NCI-H748 (cell line): Measurements from ENCODE around the gene PPIF.
"Not testable (repeated sequence)": the region's sequence is repeated elsewhere in the genome, so short reads cannot be mapped to it uniquely, and the experiment has no call there.

Experiments
- DNase-seq: peaks from one replicate; lab custom pipeline; 2025; ENCODE audit not compliant: unreplicated experiment; lab: John Stamatoyannopoulos, UW

Gene PPIF

DNA sequence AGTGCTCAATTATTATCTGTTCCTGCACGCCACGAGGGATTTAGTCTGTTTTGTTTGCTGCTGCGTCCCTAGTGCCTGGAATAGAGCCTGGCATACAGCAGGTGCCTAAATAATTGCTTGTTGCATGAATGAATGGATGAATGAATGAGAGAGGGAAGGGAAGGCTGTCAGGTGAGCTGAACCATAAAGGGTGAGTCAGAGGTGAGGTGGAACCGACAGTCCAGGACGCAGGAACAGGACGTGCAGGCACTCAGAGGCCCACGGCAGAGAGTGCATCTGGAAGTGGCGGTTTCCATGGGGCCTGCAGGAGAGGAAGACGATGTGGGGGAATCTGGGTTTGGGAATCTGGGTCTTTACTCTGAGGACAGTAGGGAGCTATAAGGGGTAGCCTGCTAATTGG is 17.7 kb upstream of the PPIF start:
- DNase-seq = no peak

DNA sequence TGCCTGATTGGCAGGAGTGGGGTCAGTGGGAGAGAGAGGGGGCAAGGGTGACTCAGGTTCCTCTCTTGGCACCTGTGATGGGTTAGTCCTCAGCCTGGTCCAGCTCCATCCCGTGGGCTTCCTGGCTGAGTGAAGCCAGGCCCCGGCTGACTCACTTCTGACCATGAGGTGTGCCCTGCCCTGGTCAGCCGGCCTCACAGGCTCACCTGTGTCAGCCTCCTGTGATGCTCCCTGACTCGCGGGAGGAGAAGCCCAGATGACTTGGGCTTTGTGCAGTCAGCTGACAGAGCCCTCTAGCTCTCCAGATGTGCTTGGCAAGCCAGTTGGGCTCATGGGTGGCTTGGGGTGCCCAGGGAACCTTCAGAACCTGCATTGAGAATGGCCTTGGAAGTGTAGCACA is 16.0 kb upstream of the PPIF start:
- DNase-seq = no peak

DNA sequence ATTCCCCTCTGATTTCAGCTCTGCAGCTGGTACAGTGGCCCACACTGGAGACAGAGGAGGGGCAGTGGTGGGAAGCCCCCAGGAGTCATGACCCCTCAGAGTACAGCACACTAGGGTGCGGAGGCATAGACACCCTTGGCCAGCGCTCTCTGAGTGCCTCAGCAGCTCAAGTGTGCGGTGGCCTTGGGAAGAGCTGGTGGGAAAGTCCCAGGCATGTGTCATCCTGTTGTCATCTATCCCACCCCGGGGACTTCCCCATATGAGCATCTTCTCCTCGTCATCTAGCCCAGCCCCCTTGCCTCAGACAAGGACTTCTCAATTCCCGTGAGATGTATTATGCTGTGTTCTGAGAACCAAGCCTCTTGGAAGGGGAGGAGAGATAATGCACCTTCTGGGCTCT is 15.6 kb upstream of the PPIF start:
- DNase-seq = no peak

DNA sequence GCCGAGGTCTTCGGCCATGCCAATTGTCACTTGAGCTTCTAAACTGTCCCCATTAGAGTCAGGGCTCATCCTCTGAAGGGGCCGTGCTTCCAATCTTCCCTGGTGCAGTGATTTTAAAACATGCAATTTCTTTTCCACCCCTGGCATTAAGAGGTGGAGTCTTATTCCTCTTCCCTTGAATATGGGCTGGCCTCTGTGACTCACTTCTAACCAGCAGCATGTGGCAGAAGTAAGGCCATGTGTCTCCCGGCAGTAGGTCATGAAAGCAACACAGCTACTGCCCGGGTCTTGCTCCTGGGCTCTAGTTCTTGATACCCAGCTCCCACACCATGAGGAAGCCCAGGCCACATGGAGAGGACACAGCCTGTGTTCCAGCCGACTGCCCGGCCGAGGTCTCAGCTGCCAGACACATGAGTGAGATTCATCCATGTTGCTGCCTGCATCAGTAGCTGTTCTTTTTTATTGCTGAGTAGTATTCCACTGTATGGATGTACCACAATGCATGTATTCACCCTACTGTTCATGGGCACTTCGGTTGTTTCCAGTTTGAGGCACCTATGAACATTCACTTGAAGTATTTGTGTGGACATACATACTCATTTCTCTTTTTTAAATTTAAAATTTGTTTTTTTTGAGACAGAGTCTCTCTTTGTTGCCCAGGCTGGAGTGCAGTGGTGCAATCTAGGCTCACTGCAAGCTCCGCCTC is 14.5 kb upstream of the PPIF start:
- DNase-seq = not testable (repeated sequence)

DNA sequence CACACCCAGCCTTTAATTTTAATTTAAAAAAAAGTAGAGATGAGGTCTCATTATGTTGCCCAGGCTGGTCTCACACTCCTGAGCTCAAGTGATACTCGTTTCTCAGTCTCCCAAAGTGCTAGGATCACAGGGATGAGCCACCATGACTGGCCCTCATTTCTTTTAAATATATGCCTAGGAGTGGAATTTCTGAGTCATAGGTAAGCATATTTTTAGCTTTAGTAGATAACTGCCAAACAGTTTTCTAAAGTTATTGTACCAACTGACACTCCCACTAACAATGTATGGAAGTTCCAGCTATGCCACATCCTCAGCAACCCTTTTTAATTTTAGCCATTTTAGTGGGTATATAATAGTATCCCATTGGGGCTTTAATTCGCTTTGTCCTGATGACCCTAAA is 13.8 kb upstream of the PPIF start:
- no peak for DNase-seq

DNA sequence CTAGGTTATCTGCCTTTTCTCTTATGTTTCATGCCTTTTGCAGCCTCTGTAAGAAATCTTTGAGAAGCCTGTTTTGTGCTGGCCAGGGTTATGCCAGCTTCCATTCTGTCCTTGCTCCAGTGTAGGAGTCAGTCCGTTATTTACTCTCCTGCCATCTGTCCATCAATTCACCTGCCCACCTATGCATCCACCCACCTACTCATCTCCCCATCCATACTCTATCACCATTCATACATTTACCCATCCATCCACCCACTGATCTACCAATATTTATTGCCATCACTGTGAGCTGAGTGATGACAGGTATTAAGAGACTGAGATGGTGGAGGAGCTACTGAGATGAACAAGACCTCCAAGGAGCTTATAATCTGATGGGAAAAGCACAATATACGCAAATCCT is 12.7 kb upstream of the PPIF start:
- no peak for DNase-seq

DNA sequence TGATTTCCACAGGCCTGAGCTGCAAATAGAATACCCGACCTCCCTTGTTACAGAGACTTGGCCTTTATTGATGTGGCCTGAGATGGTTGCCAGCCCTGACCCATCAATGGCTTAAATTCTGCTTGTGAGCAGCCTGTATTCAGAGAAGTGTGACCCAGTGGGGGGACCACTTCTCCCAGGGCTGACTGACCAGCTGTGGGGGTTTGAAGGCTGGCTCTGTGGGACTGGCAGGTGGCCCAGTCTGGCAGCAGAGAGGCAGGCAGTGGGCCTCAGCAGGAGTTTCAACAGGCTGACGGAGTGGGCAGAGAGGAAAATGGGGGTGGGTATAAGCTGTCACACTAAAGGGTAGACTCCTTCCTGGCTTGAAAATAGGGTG is 12.2 kb upstream of the PPIF start:
- DNase-seq = no peak

DNA sequence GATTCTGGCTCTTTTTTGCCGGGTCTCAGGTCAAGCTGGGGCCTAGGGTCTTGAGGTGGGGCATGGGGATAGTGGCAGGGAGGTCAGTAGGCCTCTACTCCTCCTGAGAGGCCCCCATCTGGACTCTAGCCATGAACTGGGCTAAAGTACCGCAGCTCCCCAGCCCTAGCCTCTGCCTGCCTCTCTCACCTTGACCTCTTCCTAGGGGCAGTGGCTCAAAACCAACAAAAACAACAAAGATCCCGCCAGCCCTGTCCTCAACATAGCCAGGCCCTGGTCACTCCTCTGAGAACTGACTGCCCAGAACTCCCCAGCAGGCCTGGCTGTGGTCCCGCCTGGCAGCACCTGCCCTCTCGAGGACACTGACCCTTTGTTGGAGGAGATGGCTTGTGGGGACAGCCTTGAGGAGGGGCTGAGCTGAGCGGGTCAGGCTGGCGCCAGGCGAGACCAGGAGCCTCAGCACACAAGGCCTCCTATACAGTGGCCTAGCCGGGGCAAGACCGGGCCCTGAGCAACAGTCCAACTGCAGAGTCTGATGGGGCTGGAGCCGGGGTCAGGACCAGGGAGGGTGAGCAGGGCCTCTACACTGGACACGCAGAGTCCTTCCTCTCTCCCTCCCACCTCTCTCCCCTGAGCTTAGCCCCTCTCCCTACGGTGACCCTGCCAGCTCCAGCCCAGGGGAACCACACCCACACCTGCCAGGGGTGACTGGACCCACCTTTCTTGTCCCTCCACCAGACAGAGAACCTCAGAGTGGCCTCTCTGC is 11.6 kb upstream of the PPIF start:
- no peak for DNase-seq

DNA sequence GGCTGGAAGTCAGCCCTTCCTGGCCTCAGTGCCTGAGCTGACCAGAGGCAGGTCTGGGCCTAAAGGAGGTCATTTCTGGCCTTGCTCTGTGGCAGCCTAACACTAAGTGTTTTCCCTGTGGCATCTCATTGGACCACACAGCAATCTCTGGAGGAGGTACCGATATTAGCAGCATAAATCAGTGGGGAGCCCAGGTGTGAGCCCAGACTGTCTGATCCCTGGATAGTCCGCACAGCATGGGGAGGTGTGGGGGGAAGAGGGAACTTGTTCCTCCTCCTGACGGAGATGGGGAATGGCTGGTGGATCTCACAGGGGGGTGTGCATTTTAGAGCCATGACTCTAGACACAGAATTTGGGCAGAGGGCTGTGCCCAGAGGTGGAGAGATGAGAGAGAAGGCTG is 11.0 kb upstream of the PPIF start:
- DNase-seq = no peak

DNA sequence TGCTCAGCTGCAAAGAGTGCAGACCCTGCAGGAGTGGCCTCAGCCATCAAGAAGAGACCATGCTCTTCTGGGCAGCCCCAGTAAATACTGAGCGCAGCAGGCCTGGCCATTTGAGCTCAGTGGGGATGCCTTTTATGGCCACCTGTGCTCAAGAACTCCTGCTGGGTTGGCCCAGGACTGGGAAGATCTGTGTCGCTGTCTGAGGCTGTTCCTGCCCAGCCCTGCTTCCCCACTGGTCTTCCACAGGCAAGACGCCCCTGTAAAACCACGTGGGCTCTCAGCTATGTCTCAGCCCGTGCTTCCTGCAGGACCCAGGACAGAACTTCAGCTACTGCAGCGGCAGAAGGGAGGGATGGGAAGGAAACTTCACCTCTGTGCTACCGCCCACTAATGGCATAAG is 10.5 kb upstream of the PPIF start:
- DNase-seq = no peak

DNA sequence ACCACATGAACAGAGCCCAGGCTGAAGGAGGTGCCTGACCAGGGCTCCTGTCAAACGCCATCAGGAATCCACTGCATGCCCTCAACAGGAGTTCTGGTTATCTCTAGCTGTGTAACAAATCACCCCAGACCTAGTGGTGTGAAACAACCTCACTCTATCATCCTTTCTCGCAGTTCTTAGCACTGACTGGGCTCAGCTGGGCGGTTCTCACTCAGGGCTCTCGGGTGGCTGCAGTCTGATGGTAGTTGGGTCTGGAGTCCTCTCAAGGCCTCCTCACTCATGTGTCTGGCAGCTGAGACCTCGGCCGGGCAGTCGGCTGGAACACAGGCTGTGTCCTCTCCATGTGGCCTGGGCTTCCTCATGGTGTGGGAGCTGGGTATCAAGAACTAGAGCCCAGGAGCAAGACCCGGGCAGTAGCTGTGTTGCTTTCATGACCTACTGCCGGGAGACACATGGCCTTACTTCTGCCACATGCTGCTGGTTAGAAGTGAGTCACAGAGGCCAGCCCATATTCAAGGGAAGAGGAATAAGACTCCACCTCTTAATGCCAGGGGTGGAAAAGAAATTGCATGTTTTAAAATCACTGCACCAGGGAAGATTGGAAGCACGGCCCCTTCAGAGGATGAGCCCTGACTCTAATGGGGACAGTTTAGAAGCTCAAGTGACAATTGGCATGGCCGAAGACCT is 9.3 kb upstream of the PPIF start:
- DNase-seq = not testable (repeated sequence)

DNA sequence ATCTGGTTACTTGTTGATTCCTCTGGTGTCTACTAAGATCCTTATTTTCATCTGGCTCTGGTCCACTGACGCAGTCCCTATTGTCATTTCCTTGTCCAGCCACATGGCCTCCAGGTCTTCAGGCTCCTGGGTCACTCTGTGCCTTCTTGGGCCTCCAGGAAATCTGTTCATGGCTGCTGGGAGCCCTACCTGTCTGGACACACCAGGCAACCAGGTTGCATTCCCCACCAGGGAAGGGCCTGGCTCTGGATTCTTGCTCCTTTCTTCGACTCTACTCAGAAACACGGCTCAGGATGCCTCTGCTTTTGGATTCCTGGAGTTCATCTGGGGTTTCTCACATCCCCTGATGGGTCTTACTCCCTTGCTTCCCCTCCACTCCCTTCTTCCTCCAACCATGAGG is 8.0 kb upstream of the PPIF start:
- no peak for DNase-seq

DNA sequence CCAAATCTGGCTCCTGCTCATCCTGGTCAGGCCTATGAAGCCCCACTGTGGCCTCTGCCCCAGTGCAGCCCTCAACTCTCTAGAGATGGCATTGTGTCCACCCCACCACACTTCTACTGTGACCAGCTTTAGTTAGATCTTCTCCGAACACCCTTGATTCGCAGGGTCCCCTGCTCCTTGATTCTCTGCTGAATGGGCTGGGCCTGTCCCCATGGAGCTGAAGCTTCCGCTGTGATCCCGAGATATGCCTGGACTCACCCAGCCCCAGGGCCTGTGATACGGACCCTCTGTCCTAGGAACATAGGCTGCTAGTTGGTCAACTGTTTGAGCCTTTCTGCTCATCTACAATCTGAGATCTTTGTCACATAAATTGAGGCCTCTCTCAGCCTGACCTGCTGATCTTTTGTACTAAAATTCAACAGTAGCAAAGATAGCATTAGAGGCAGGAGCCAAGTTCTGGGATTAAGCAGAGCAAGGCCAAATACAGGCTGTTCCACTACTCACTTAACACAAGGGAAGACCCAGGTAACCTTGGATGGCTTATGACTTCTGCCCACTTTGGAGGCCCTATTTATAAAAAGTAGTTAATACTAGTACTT is 6.5 kb upstream of the PPIF start:
- no peak for DNase-seq

DNA sequence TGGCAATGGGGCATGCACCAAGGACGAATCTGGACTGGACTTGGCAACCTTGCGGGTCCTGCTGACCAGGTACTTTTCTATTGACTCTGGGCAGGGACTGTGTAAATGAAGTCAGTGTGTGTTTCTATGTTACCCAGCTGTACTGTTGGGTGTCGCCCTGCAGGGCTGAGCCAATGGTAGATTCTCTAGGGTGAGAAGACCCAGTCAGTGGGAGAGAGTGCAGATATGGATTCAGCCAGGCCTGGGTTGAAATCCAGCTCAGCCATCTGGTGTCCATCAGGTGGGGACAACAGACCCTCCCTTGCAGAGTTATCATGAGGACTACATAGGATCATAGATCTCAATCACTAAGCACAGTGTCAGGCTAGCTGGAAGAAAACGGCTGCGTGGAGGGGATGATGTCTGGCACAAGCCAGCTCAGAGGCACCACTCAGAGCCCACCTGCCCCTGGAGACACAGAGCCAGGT is 4.9 kb upstream of the PPIF start:
- no peak for DNase-seq

DNA sequence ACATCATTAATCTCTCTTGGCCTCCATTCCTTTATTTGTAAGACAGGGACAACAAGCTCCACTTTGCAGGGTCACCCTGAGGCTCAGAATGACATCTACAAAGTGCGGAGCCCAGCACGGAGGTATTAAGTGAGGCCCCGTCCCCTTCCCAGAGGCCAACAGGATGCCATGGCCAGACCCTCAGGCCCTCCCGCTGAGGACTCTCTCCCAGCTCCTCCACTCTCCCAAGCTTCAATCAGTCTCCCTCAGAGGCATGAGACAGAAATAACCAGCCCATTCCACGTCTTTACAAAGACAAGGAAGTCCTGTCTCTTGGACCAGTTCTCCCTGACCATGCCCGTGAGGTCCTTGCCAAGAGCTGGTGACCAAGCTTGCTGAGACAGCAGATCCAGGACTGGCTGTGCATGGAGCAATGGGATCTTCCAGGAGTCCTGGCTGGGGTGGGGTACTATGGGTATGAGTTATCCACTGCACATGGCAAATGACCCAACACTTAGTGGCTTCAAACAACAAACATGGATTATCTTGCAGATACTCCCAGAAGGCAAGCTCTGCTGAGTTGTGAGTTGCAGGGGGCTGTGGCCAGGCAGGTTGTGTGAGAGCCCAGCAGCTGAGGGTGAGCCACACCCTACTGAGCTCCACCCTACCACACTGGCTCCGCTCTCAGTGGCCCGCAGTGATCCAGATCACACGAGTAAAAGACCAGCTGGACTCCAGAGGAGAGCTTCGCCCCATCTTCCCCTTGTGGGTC is 4.3 kb upstream of the PPIF start:
- DNase-seq = no peak

DNA sequence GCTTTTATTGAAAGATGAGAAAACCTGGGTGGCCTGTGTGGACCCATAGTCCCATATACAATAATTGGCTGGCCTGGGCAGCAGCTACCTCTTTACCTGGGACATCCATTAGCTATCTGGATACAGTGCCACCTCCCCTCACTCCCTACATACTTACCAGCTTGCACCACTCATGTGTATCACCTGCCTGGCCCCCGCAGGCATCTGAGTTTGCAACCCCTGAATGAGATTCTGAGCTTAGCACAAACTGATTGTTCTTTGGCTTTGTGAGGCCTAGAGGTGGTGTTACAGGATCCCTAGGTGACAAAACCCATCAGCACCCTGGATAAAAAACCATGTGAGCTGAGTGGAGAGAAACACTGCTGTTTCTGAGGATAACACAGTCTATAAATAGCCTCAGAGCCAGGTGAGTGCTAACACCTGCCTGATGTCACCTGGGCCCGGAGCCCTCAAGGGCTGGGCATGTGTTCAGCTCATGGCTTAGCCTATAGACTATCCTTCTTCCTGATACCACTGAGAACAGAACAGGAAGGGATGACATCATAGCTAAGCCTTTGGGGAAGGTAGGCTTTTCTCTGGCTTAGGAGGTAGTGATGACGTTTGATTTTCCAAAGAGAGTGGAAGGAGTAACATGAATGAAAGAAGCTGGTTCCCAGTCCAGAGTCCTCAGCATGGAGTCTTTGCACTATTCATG is 2.6 kb upstream of the PPIF start:
- DNase-seq = peak; percentile 45

DNA sequence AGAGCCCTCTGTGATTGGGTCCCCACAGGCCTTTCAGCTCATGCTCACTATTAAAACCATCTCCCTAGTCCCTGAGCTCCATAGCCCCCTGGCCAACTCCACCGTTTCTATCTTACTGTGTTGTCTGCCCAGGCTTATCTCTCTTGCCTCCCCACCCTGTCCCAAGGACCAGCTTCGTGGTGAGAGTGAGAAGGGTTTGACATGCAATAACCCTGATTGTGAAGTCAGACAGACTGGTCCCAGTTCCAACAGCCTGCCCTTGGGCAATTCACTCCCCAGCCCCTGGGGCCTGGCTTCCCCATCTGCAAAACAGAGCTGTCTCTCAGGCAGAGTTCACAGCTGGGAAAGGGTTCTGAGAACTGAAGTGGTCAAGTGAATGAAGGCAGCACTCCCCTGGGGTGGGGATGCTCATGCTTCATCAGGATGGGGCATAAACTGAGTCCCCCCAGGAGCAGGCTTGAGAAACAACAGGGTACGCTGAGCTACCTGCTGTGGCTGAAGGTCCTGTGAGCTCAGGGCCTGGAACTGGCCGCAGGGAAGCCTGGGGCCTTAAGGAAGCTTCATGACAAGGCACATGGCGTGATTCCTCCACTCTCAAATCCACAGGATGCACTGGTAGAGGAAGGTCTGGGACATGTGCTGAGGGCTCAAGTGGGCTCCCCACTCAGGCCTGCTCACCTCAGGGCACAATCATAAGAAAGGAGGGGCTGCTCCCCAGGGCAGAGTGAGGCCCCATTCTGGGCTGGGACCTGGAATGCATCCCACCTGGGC is 1.8 kb upstream of the PPIF start:
- DNase-seq = no peak

DNA sequence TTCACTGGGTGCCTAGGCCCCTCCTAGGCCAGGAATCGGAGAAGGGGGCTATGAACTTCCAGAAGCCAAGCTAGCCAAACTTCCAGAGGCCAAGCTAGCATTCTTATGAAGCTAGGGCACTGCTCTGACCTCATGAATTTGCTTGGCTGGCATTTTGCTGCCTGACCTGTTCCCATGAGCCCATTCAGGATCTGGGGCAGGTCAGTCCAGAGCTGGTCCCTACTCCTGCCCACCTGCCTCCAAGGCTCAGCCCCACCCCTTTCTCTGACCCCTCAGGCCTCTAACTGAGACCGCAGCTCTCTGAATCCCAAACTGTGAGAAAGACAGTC is 1.3 kb upstream of the PPIF start:
- no peak for DNase-seq

DNA sequence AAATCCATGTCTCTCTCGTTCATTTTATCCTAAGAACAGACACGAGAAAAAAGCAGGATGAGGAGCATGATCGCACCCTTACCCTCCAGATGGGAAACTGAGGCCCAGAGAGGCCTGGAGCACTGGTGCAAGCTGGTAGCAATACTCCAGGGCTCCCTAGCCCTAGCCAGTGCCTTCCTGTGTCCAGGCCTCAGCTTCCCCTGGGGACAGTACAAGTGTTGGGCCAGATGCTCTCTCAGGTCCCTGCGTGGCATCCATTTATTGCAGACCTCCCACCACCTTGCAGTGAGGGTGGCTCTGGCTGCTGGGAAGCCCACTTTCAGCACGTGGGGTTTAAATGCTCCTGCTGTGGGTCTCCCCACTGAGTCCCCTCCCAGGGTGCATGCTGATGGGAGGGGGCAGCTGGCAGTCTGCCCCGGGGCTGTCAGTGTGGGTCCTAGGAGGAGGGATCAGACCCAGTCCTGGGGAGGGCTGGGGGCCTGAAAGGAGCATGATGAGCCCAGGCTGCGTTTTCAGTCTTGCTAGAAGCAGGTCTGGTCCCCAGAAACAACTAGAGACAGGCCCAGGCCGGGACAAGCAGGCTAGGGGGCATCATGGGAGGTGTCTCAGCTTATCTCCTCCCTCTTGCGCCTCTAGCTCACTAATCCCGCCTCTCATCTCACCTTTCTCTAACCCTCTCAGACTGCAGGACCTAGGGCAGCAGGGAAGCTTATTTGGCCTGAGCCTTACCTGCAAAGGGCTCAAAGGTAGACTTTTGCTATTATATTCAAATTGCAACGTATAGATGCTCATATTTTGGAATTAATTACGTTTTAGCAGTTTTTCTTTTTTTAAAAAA is 662 bp upstream of the PPIF start:
- DNase-seq = peak; percentile 33
